HG03354 (cell line): ENCODE results near the gene CPEB4.

Source experiments
- ATAC-seq: cut with Tn5 transposase; IDR thresholded peaks from one replicate; pipeline ENCODE4 v1.9.1; 2021; ENCODE audit warnings: mild to moderate bottlenecking; ENCODE audit not compliant: unreplicated experiment, poor library complexity, severe bottlenecking

The CPEB4 gene

GRCh38 chr5:173882632-173883031 is 5.5 kb upstream of the CPEB4 start:
- ATAC-seq: no peak

- ATAC-seq: no peak
Measured at GRCh38 chr5:173883347-173883924, 4.7 kb upstream of the CPEB4 start.

- no peak for ATAC-seq
Measured at GRCh38 chr5:173884402-173885053, 3.6 kb upstream of the CPEB4 start.

GRCh38 chr5:173885054-173885443 is 3.1 kb upstream of the CPEB4 start:
- ATAC-seq: no peak

GRCh38 chr5:173885475-173886010 is 2.6 kb upstream of the CPEB4 start:
- ATAC-seq: no peak

- ATAC-seq: no peak
Measured at GRCh38 chr5:173886150-173886549, 2.0 kb upstream of the CPEB4 start.

- ATAC-seq: no peak
Measured at GRCh38 chr5:173888473-173889131, 453 bp downstream of the CPEB4 start.

- no peak for ATAC-seq
Measured at GRCh38 chr5:173890195-173890991, 2.2 kb downstream of the CPEB4 start.

GRCh38 chr5:173891308-173892116 is 3.4 kb downstream of the CPEB4 start:
- no peak for ATAC-seq

GRCh38 chr5:173893192-173893561 is 5.0 kb downstream of the CPEB4 start:
- no peak for ATAC-seq

GRCh38 chr5:173895401-173896165 is 7.4 kb downstream of the CPEB4 start:
- ATAC-seq: no peak

- no peak for ATAC-seq
Measured at GRCh38 chr5:173896631-173897030, 8.5 kb downstream of the CPEB4 start.

- ATAC-seq: no peak
Measured at GRCh38 chr5:173901705-173902104, 13.6 kb downstream of the CPEB4 start.

- ATAC-seq: no peak
Measured at GRCh38 chr5:173902334-173902733, 14.2 kb downstream of the CPEB4 start.

- no peak for ATAC-seq
Measured at GRCh38 chr5:173902743-173903142, 14.6 kb downstream of the CPEB4 start.

GRCh38 chr5:173903396-173904140 is 15.4 kb downstream of the CPEB4 start:
- ATAC-seq: no peak

GRCh38 chr5:173904151-173904550 is 16.0 kb downstream of the CPEB4 start:
- no peak for ATAC-seq

- ATAC-seq: no peak
Measured at GRCh38 chr5:173907284-173907683, 19.1 kb downstream of the CPEB4 start.
